HG03045 (cell line): Measurements from ENCODE around the gene ARHGEF16.

Source experiments
- ATAC-seq: cut with Tn5 transposase; IDR thresholded peaks from one replicate; pipeline ENCODE4 v1.9.1; 2021; ENCODE audit warnings: mild to moderate bottlenecking, moderate library complexity; ENCODE audit not compliant: unreplicated experiment

The ARHGEF16 gene

GRCh38 chr1:3420218-3420951, 34.1 kb upstream of the ARHGEF16 start:
- no peak for ATAC-seq

GRCh38 chr1:3422638-3423037, 31.8 kb upstream of the ARHGEF16 start:
- no peak for ATAC-seq

GRCh38 chr1:3423245-3423829, 31.1 kb upstream of the ARHGEF16 start:
- no peak for ATAC-seq

DNA sequence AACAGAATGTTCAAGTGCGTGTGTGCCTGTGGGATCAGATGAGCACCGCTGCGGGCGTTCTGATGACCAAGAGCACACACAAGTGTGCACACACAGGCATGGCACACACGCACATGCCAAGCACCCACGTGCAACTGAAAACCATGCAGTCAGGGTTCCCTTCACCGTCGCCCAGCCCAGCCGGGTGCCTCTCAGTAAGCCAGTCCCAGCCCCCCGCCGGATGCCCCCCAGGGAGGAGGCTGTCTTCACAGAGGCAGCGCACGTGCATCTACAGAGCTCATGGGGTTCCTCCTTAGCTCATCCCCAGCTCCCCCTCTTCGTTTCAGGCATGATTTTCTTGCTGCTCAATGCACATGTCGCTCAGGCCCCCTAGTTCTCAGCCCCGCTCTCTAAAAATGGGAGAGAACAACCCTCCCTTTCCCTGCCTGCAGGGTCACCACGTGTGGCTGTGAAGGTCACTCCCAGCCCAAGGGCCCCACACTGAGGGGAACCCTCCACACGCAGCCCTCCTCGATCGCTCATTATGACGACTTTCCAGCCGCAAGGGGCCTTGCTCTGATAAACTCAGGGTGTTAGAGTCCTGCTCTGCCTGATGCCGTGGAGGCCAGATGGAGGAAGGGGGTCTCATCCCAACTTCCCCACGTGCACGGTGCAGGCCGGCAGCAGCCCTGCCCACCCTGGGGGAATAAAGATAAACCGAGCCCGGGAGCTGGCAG, 30.4 kb upstream of the ARHGEF16 start:
- no peak for ATAC-seq

DNA sequence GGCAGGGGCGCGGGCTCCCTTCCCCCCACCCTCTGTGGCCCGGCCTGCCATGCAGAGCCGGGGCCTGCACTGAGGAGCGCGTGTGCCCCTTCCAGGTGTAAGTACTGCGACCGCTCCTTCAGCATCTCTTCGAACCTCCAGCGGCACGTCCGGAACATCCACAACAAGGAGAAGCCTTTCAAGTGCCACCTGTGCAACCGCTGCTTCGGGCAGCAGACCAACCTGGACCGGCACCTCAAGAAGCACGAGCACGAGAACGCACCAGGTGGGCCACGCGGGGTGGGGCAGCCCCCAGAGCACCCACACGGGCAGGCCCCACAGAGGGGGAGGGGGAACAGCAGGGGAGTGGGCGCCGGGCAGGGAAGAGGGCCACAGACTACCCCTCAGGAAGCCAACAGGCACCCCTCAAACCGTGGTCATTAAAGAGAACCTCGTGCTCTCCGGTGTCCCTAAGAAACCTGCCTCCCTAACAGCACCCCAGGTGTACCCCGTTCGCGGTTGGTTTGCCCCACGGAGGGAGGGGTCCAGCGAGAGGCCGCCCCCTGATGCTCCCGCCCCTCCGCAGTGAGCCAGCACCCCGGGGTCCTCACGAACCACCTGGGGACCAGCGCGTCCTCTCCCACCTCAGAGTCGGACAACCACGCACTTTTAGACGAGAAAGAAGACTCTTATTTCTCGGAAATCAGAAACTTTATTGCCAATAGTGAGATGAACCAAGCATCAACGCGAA, 28.8 kb upstream of the ARHGEF16 start:
- no peak for ATAC-seq

- ATAC-seq = no peak
Measured at GRCh38 chr1:3426956-3427535, 27.4 kb upstream of the ARHGEF16 start.

DNA sequence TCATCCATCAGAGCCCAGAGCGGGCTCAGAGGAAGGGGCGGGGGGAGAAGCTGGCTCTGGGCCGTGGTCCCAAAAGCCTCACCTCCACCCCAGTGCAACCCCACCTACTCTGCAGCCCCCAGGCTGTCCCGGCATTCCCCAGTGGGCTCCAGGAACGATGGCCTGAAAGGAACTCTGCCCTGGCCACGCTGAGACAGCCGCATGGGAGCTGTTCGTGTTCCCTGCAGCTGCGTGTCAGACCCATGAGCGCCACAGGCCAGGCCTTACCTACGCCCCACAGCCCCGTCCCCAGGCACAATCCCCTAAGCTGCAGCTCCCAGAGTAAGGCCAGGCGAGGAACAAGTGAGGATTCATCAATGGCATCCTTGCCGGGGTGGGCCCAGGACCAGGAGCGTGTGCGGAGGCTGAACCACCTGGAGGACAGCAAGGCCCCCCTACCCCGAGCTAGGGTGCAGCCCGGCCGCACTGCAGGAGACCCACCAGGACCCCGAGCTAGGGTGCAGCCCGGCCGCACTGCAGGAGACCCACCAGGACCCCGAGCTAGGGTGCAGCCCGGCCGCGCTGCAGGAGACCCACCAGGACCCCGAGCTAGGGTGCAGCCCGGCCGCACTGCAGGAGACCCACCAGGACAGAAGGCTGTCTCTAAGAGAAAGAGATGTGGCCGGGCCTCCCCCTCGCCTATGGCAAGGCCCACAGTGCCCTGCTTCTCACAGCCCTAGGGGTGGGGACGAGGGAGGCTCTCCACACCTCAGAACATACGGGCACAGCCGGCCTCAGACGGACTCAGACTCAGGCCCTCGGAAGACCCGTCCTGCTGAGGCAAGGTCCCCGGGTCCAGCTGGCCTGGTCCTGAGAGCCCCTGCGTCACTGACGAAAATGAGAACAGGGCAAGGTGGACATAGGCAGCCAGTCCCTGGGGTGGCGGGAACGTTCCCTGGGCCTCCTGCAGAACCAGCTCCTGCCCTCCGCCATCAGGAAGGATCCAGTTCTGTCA, 26.5 kb upstream of the ARHGEF16 start:
- ATAC-seq = no peak

GRCh38 chr1:3428899-3429298, 25.6 kb upstream of the ARHGEF16 start:
- ATAC-seq = no peak

GRCh38 chr1:3429320-3429719, 25.1 kb upstream of the ARHGEF16 start:
- no peak for ATAC-seq

- ATAC-seq = no peak
Measured at GRCh38 chr1:3429766-3430165, 24.7 kb upstream of the ARHGEF16 start.

- no peak for ATAC-seq
Measured at GRCh38 chr1:3430406-3430805, 24.1 kb upstream of the ARHGEF16 start.

DNA sequence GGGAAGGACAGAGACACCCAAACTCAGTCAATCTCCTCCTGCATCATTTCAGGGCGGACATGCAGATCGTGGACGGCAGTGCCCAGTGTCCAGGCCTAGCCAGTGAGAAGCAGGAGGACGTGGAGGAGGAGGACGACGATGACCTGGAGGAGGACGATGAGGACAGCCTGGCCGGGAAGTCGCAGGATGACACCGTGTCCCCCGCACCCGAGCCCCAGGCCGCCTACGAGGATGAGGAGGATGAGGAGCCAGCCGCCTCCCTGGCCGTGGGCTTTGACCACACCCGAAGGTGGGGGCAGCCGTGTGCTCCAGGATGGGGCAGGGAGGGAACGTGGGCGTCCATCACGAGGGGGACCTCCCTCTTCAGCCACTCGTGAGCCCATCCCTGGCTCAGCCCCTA, 23.6 kb upstream of the ARHGEF16 start:
- no peak for ATAC-seq

- ATAC-seq = no peak
Measured at GRCh38 chr1:3431266-3431665, 23.2 kb upstream of the ARHGEF16 start.

- ATAC-seq = no peak
Measured at GRCh38 chr1:3431686-3432085, 22.8 kb upstream of the ARHGEF16 start.

DNA sequence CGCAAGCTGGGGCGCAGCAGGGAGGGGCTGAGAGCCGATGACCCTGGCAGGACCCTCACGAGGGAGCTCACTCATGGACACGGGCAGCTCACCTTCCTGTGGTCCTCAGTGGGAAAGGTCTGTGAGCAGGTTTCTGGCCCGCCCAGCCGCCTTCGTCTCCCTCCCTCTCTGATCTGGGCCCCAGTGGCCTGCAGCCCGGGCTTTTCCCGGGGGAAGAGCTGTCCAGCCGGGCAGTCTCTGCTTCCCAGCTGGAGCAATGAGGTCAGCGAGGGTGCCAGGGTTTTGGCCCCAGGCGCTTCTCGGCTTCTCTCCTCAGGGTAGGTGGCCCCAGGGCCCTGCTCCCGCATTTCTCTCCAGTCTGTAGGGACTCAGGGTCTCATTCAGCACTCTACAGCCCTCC, 22.2 kb upstream of the ARHGEF16 start:
- no peak for ATAC-seq

GRCh38 chr1:3433076-3433475, 21.4 kb upstream of the ARHGEF16 start:
- ATAC-seq = no peak

- no peak for ATAC-seq
Measured at GRCh38 chr1:3433596-3434320, 20.7 kb upstream of the ARHGEF16 start.

DNA sequence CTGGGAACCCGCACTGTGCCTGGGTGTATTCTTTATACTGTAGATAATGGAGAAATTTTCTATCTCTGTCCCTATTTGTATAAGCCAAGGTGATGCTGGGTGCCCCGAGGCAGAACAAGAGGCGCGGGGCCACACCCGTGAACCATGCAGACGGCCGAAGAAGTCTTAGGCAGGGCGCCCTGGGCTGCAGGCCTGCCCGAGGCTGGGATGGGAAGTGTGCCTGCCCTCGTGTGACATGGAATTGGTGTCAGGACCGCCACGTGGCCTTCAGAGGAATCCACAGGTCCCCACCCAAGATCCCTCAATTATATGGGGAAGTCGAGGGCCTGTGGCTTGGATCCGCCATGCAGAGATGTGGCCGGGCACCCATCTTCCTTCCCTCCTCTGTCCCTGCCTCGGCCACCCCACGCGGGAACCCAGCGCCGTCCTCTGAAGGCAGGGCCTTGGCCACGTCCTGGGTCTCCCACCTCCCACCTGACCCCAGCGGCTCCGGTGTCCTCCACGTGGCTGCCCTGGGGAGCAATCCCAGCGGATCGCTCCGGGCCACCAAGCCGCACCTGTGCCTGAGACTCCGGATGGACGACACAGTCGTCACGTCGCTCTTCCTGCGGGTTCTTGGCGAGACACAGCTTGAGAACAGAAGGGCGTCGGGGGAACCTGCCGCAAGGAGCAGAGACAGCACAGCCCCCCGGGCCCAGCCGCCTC, 19.9 kb upstream of the ARHGEF16 start:
- no peak for ATAC-seq

GRCh38 chr1:3435666-3436065, 18.8 kb upstream of the ARHGEF16 start:
- ATAC-seq = no peak
